Thyroid gland (tissue), 4 donors: ENCODE data around the gene RGSL1. TPM values are rescaled to one million over a fixed set of nuclear protein-coding genes. Genes with fewer than 3 reads are reported as not detected.

Experiments
- DNase-seq, 2 donors: peaks; one replicate each; pipeline ENCODE4 v3.0.0-alpha.2; 2019
- H3K27ac ChIP-seq, 3 donors: fragments of 200-600 bp; sonication (generic); 1 replicate in 2 of 3; 2 replicates in 1 of 3; pipeline ENCODE4 v1.5.1; 2016 to 2019; ENCODE audit warnings: mild to moderate bottlenecking in 1 of 3, moderate library complexity in 1 of 3
- H3K27me3 ChIP-seq: fragments of 200-600 bp; sonication (generic); one replicate; pipeline ENCODE4 v1.5.1; 2019
- H3K36me3 ChIP-seq, 2 donors: fragments of 200-600 bp; sonication (generic); one replicate each; pipeline ENCODE4 v1.5.1; 2016 to 2019
- H3K4me1 ChIP-seq, 2 donors: fragments of 200-600 bp; sonication (generic); one replicate each; pipeline ENCODE4 v1.5.1; 2017 to 2019
- H3K4me3 ChIP-seq, 3 donors: fragments of 200-600 bp; sonication (generic); replicated peaks in 1 of 3; 1 replicate in 2 of 3; 2 replicates in 1 of 3; pipeline ENCODE4 v1.5.1; 2016; ENCODE audit warnings: mild to moderate bottlenecking in 1 of 3
- H3K9me3 ChIP-seq: fragments of 200-600 bp; sonication (generic); one replicate; pipeline ENCODE4 v1.5.1; 2017
- POLR2A ChIP-seq, 2 donors: fragments of 450-650 bp; IDR thresholded peaks; one replicate each; pipeline ENCODE4 v1.6.1; 2017; ENCODE audit warnings: antibody characterized with exemption in 2 of 2, mild to moderate bottlenecking in 2 of 2, moderate library complexity in 1 of 2
- WGBS, 2 donors: methylation state at CpG; one replicate each; pipeline ENCODE4 v1.1.5; 2017; 5-methylcytosine and 5-hydroxymethylcytosine counted together
- intact Hi-C: fragments of 100-400 bp; cut with DNase I; formaldehyde crosslinking; loops from one replicate; pipeline ENCODE4 v1.15.1; 2023
- small RNA-seq: library from RNA; depleted of rRNA; stranded (forward); fragments of <200 nt; gene quantifications from one replicate; pipeline ENCODE3, GENCODE V24; 2016
- total RNA-seq, 4 donors: library from RNA; depleted of rRNA; stranded (reverse); fragments of >200 nt; gene quantifications; one replicate each; pipeline ENCODE4 v1.2.3, GENCODE V29; 2016
- TF ChIP-seq, protein P1 (sequence below), 6 experiments: fragments of 200-600 bp in 3 of 6; fragments of 450-650 bp in 3 of 6; sonication (generic) in 3 of 6; IDR thresholded peaks; one replicate each; pipeline ENCODE4 v1.5.1; 2016 to 2019; ENCODE audit warnings: antibody characterized with exemption in 6 of 6, mild to moderate bottlenecking in 2 of 6, inconsistent platforms in 1 of 6, moderate library complexity in 1 of 6

Gene RGSL1
- total RNA-seq, 4 donors from 2014 or later, result 0.27 TPM; not detected in 3

DNA sequence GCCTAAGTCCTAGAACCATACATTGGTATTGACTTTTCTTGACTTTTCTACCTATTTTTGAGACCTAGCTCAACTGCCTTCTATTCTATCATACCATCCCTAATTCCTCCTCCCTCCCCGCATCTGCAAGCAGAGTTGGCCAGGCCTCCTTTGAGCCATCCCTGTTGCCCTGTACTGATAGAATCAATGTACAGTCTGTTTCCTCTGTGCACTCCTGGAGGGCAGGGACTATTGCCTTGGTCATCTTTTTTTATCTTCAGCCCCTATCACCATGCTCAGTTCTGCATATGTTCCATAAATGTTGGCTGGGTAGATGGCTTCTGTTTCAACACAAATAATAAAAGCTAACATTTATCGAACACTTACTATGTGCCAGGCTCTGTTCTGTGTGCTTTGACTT, 158.3 kb downstream of the RGSL1 start:
- H3K4me3 ChIP-seq, result no peak overlapping the region
- no peak overlapping the region for H3K27ac ChIP-seq
- H3K9me3 ChIP-seq, result no peaks in the 10 kb centered on the region
- no peaks in the 10 kb centered on the region for H3K36me3 ChIP-seq
- peaks cover 0 to 13% of the 10 kb centered on the region in 2 donors for H3K4me1 ChIP-seq
- no peak for TF ChIP-seq POLR2A (IDR thresholded peaks at IDR 0.05)
- TF ChIP-seq, protein P1, sequence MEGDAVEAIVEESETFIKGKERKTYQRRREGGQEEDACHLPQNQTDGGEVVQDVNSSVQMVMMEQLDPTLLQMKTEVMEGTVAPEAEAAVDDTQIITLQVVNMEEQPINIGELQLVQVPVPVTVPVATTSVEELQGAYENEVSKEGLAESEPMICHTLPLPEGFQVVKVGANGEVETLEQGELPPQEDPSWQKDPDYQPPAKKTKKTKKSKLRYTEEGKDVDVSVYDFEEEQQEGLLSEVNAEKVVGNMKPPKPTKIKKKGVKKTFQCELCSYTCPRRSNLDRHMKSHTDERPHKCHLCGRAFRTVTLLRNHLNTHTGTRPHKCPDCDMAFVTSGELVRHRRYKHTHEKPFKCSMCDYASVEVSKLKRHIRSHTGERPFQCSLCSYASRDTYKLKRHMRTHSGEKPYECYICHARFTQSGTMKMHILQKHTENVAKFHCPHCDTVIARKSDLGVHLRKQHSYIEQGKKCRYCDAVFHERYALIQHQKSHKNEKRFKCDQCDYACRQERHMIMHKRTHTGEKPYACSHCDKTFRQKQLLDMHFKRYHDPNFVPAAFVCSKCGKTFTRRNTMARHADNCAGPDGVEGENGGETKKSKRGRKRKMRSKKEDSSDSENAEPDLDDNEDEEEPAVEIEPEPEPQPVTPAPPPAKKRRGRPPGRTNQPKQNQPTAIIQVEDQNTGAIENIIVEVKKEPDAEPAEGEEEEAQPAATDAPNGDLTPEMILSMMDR (IDR thresholded peaks at IDR 0.05), result no peak
- H3K27me3 ChIP-seq, result no peaks in the 10 kb centered on the region
- DNase-seq, result no peak
- WGBS, 2 donors, result 87 to 97% methylated on average over 2 of the region's 2 CpGs
- intact Hi-C loops, result no loop called here

DNA sequence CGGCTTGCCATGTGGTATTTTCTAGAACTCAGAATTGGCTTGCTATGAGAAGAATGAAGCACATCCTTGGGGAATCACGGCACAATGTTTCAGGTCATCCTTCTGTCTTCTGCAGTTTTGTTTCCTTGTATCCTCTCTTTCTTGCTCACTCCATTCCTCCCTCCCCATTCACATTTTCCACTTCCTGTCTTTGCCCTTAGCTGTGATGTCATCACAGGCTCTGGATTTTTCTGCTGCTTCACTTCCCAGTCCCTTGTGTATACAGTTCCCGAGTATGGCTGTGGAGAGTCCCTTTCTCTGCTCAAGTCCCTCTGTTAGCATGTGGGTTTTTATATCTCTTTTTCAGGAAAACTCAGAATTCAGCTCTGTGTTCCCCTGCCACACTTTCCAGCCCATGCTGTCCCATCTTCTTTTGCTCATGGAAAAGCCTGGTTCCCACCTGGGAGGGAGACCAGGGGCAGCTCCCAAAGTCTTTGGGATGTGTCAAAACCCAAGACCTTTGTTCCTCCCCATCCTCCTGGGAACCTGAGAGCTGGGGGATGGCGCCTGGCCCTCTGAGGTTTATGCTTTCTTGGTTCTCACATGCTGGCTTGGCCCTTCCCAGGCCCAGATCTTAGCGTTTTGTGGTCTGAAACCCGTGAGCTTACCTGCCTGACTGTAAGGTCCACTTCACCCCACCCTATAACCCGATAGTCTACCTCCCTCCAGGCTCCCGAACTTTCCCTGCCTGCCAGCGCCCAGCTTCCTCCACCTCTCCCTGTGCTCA, 159.1 kb downstream of the RGSL1 start:
- no peak for TF ChIP-seq POLR2A (IDR thresholded peaks at IDR 0.05)
- TF ChIP-seq, protein P1 (IDR thresholded peaks at IDR 0.05), result no peak
- intact Hi-C loops, result no loop called here
- Histone ChIP-seq H3K27ac (peak overlapping the region in 1 of 3 donors; percentile 51), H3K4me3 (no peak overlapping the region), H3K27me3 (no peaks in the 10 kb centered on the region), H3K36me3 (no peaks in the 10 kb centered on the region), H3K9me3 (no peaks in the 10 kb centered on the region), H3K4me1 (peaks cover 0 to 17% of the 10 kb centered on the region in 2 donors)
- WGBS, 2 donors, result 77 to 84% methylated on average over 9 of the region's 9 CpGs
- no peak for DNase-seq

Small RNA genes within 50 kb of the gene (small RNA-seq; reads per million reads assigned to genes)
- gene RF00017, result not detected

Other genes with a start within 250 kb of the RGSL1 start
- 1,000 to 10,000 TPM; 1,653 to 2,736 (median 2,263) TPM for gene GLUL, start 58.4 kb upstream of the RGSL1 start, total RNA-seq
- not detected for gene TEDDM1, start 49.5 kb upstream of the RGSL1 start, total RNA-seq
- 10 to 100 TPM; 12.3 to 17.9 (median 15.3) TPM for gene RNASEL, start 139.1 kb downstream of the RGSL1 start, total RNA-seq
- gene RGS16, start 154.2 kb downstream of the RGSL1 start, total RNA-seq, result 10 to 100 TPM; 22.2 to 35.7 (median 29.1) TPM
- 1 to 10 TPM; 2.4 to 5.9 (median 5.0) TPM for gene RGS8, start 234.4 kb downstream of the RGSL1 start, total RNA-seq